Mesothelial cell of epicardium (in vitro differentiated cells): ENCODE measurements around the gene TMBIM6. TPM values are rescaled to one million over a fixed set of nuclear protein-coding genes. Genes with fewer than 3 reads are reported as not detected.
"Not testable (repeated sequence)": the region's sequence is repeated elsewhere in the genome, so short reads cannot be mapped to it uniquely, and the experiment has no call there.

Experiments used
- DNase-seq, 2 experiments: peaks; one replicate each; pipeline ENCODE4 v3.0.0; 2021; ENCODE audit warnings: low spot score in 2 of 2; ENCODE audit not compliant: unreplicated experiment in 2 of 2
- H3K27ac Mint-ChIP-seq: 2 replicates; pipeline ENCODE4 v1.8.0; 2021; ENCODE audit warnings: mixed read lengths
- H3K27me3 Mint-ChIP-seq: 2 replicates; pipeline ENCODE4 v1.8.0; 2021; ENCODE audit warnings: low read depth, mixed read lengths
- H3K36me3 Mint-ChIP-seq: 2 replicates; pipeline ENCODE4 v1.8.0; 2021; ENCODE audit warnings: mixed read lengths
- H3K4me1 Mint-ChIP-seq: 2 replicates; pipeline ENCODE4 v1.8.0; 2021; ENCODE audit warnings: mixed read lengths
- H3K4me3 Mint-ChIP-seq: 2 replicates; pipeline ENCODE4 v1.8.0; 2021; ENCODE audit warnings: mild to moderate bottlenecking, moderate library complexity, mixed read lengths
- H3K9me3 Mint-ChIP-seq: 2 replicates; pipeline ENCODE4 v1.8.0; 2021; ENCODE audit warnings: mixed read lengths
- total RNA-seq: library from RNA; stranded (reverse); gene quantifications from 3 replicates; pipeline ENCODE4 v1.2.1, GENCODE V29; 2021
- TF ChIP-seq, protein P1 (sequence below): fragments of 200-600 bp; sonication (generic); IDR thresholded peaks from one replicate; pipeline ENCODE4 v1.5.0; 2021; ENCODE audit warnings: antibody characterized with exemption; ENCODE audit not compliant: unreplicated experiment

TMBIM6 gene
- total RNA-seq, 1 donor from 2014 or later = 296 TPM

DNA sequence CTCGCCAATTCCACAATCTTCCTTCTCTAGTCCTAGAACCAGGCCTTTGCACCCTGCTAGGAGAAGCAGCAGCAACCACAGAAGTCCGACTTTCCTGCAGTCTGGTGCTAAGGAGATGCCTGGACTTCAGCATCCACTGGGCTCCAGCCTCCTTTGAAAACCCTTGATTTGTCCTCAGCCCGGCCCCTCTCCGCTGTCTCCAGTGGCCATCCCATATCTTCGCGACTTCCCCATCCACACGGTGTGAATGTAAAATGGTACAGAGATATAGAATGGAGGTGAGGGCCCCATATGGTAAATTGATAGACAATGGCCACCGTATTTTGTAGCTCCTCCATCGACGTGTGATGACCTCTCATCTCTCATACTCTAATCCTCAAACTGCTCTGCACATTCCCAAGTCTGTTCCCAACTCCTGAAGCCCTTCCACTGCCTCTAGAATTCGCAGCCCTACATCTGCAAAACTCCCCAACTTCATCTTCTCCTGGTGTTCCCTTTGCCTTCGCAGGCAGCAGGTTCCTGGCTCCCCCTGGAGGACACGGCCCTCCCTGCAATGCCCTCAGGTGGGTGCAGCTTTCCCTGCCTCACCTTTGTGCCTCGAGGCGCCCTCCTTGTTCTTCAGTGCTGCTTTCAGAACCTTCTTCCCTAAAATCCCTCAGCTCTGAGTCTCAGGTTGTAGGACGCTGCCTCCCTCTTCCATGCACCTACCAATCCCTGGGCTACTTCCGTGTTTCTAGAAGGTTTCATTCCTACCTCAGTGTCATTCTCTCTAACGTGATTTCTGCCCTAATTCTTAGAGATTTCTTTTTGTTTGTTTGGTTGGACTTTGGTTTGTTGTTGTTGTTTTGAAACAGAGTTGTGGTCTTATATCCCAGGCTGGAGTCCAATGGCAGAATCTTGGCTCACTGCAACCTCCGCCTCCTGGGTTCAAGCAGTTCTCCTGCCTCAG is 36.7 kb downstream of the TMBIM6 start:
- H3K27me3 Mint-ChIP-seq = peaks cover 32% of the 10 kb centered on the region
- no peaks in the 10 kb centered on the region for H3K36me3 Mint-ChIP-seq
- no peak overlapping the region for H3K27ac Mint-ChIP-seq
- TF ChIP-seq, protein P1, sequence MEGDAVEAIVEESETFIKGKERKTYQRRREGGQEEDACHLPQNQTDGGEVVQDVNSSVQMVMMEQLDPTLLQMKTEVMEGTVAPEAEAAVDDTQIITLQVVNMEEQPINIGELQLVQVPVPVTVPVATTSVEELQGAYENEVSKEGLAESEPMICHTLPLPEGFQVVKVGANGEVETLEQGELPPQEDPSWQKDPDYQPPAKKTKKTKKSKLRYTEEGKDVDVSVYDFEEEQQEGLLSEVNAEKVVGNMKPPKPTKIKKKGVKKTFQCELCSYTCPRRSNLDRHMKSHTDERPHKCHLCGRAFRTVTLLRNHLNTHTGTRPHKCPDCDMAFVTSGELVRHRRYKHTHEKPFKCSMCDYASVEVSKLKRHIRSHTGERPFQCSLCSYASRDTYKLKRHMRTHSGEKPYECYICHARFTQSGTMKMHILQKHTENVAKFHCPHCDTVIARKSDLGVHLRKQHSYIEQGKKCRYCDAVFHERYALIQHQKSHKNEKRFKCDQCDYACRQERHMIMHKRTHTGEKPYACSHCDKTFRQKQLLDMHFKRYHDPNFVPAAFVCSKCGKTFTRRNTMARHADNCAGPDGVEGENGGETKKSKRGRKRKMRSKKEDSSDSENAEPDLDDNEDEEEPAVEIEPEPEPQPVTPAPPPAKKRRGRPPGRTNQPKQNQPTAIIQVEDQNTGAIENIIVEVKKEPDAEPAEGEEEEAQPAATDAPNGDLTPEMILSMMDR = peak; percentile 41
- peaks cover 10% of the 10 kb centered on the region for H3K4me1 Mint-ChIP-seq
- DNase-seq = peak in 1 of 2 experiments; percentile 77
- no peak overlapping the region for H3K4me3 Mint-ChIP-seq
- no peaks in the 10 kb centered on the region for H3K9me3 Mint-ChIP-seq

DNA sequence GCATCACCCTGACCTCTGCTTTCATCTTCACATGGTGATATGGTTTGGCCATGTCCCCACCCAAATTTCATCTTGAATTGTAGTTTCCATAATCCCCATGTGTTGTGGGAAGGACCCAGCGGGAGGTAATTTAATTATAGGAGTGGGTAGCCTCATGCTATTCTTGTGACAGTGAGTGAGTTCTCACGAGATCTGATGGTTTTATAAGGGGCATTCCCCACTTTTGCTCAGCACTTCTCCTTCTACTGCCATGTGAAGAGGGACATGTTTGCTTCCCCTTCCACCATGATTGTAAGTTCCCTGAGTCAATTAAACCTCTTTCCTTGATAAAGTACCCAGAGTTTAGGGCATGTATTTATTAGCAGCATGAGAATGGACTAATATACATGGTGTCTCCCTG is 38.2 kb downstream of the TMBIM6 start:
- TF ChIP-seq, protein P1 = no peak
- peaks cover 37% of the 10 kb centered on the region for H3K27me3 Mint-ChIP-seq
- H3K27ac Mint-ChIP-seq = no peak overlapping the region
- H3K4me3 Mint-ChIP-seq = no peak overlapping the region
- DNase-seq = no peak
- H3K4me1 Mint-ChIP-seq = peaks cover 15% of the 10 kb centered on the region
- H3K36me3 Mint-ChIP-seq = no peaks in the 10 kb centered on the region
- no peaks in the 10 kb centered on the region for H3K9me3 Mint-ChIP-seq

DNA sequence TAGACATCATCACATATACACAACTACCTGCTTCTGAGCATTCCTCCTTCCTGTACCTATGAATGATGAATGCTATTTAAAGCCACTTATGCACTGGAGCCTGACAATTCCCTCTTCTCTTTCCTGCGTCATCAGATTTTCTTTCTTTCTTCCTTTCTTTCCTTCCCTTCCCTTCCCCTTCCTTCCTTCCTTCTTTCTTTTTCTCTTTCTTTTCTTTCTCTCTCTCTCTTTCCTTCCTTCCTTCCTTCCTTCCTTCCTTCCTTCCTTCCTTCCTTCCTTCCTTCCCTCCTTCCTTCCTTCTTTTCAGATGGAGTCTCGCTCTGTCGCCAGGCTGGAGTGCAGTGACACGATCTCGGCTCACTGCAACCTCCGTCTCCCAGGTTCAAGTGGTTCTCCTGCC is 39.6 kb downstream of the TMBIM6 start:
- H3K27ac Mint-ChIP-seq, H3K36me3 Mint-ChIP-seq, H3K9me3 Mint-ChIP-seq, H3K4me3 Mint-ChIP-seq, DNase-seq: not testable (repeated sequence)
- Mint-ChIP-seq H3K4me1 (peaks cover 15% of the 10 kb centered on the region), H3K27me3 (peaks cover 37% of the 10 kb centered on the region)

DNA sequence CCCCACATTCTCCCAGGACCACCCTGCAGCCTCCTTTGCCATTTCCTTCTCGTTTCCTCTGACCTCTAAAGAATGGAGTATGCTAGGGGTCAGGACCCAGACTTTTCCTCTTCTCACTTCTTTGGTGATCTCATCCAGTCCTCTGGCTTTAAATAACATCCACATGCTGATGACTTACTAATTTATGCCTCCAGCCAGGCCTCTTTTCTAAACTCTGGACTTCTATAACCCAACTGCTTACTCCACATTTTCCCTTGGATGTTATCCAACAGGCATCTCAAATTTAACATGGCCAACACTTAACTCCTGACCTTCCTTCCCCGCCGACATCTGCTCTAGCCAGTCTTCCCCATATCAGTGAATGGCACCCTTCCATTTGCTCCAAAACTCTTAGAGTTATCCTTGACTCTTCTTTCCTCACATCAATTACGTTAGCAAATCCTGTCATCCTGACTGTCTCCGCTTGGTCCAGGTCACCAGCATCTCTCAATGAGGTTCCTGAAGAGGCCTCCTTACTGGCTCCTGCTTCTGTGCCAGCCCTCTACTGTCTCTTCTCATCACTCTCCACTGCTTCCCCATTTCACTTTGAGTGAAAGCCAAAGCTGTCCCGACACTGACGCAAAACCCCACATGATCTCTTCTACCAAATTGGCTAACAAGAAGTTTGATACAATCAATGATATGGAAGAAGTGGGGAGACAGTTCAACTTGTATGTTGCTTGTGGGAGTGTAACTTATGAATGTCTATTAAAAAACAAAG is 42.7 kb downstream of the TMBIM6 start:
- no peak overlapping the region for H3K4me3 Mint-ChIP-seq
- peaks cover 7% of the 10 kb centered on the region for H3K9me3 Mint-ChIP-seq
- TF ChIP-seq, protein P1 = no peak
- DNase-seq = no peak
- H3K27ac Mint-ChIP-seq = no peak overlapping the region
- peaks cover 33% of the 10 kb centered on the region for H3K27me3 Mint-ChIP-seq
- H3K4me1 Mint-ChIP-seq = peaks cover 5% of the 10 kb centered on the region
- H3K36me3 Mint-ChIP-seq = peaks cover 7% of the 10 kb centered on the region

DNA sequence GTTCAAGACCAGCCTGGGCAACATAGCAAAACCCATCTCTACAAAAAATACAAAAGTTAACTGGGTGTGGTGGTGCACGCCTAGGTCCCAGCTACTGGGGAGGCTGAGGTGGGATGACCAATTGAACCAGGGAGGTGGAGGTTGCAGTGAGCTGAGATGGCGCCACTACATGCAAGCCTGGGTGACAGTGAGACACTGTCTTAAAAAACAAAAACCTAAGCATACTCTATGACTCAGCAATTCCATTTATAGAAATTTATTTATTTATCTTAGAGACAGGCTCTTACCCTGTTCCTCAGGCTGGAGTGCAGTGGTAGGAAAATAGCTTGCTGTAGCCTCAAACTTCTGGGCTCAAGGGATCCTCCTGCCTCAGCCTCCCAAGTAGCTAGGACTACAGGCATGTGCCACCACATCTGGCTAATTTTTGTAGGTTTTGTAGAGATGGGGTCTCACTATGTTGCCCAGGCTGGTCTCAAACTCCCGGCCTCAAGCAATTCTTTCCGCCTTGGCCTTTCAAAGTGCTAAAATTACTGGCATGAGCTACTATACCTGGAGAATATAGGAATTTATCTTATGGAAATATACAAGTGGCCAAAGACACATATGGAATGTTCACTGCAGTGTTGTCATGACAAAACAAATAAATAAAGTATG is 43.5 kb downstream of the TMBIM6 start:
- Mint-ChIP-seq H3K27ac (no peak overlapping the region), H3K9me3 (peaks cover 7% of the 10 kb centered on the region), H3K4me1 (peaks cover 5% of the 10 kb centered on the region), H3K4me3 (no peak overlapping the region), H3K36me3 (peaks cover 7% of the 10 kb centered on the region), H3K27me3 (peaks cover 25% of the 10 kb centered on the region)
- TF ChIP-seq, protein P1 = no peak
- no peak for DNase-seq
